HG03135 (cell line): Measurements from ENCODE around the gene FER.

ENCODE experiments used
- ATAC-seq: cut with Tn5 transposase; IDR thresholded peaks from one replicate; pipeline ENCODE4 v1.9.1; 2021; ENCODE audit warnings: mild to moderate bottlenecking, moderate library complexity; ENCODE audit not compliant: unreplicated experiment

Gene FER

GRCh38 chr5:109102096-109102690 lies 354.5 kb downstream of the FER start:
- ATAC-seq: no peak

- no peak for ATAC-seq
These were observed 358.1 kb downstream of the FER start for GRCh38 chr5:109105631-109106267.

- no peak for ATAC-seq
These were observed 364.0 kb downstream of the FER start for GRCh38 chr5:109111680-109112079.

GRCh38 chr5:109113608-109114007 lies 365.9 kb downstream of the FER start:
- ATAC-seq: no peak

- ATAC-seq: no peak
These were observed 373.5 kb downstream of the FER start for GRCh38 chr5:109121225-109121624.

- ATAC-seq: no peak
These were observed 378.2 kb downstream of the FER start for GRCh38 chr5:109125755-109126429.

- ATAC-seq: no peak
These were observed 378.8 kb downstream of the FER start for GRCh38 chr5:109126481-109126880.

GRCh38 chr5:109136906-109137305 lies 389.2 kb downstream of the FER start:
- ATAC-seq: no peak

GRCh38 chr5:109141222-109142200 lies 393.8 kb downstream of the FER start:
- ATAC-seq: no peak

GRCh38 chr5:109143031-109143430 lies 395.3 kb downstream of the FER start:
- no peak for ATAC-seq

GRCh38 chr5:109145139-109145538 lies 397.4 kb downstream of the FER start:
- ATAC-seq: no peak

GRCh38 chr5:109146591-109146990 lies 398.9 kb downstream of the FER start:
- no peak for ATAC-seq

- ATAC-seq: no peak
These were observed 404.9 kb downstream of the FER start for GRCh38 chr5:109152565-109152964.

- peak; percentile 80 for ATAC-seq
These were observed 407.9 kb downstream of the FER start for GRCh38 chr5:109155625-109156024.

- ATAC-seq: no peak
These were observed 409.2 kb downstream of the FER start for GRCh38 chr5:109156885-109157284.

GRCh38 chr5:109160468-109160867 lies 412.8 kb downstream of the FER start:
- ATAC-seq: no peak

- peak; percentile 68 for ATAC-seq
These were observed 414.4 kb downstream of the FER start for GRCh38 chr5:109161914-109162683.

GRCh38 chr5:109163336-109163735 lies 415.6 kb downstream of the FER start:
- no peak for ATAC-seq

GRCh38 chr5:109164001-109164400 lies 416.3 kb downstream of the FER start:
- no peak for ATAC-seq

GRCh38 chr5:109167586-109167985 lies 419.9 kb downstream of the FER start:
- no peak for ATAC-seq
